Renal pelvis (tissue), 4 donors: Measurements from ENCODE around the gene TPST1. TPM values are rescaled to one million over a fixed set of nuclear protein-coding genes. Genes with fewer than 3 reads are reported as not detected.

Experiments
- DNase-seq: peaks from one replicate; pipeline ENCODE4 v3.0.0-alpha.2; 2013
- polyA plus RNA-seq, 3 donors: library from polyadenylated mRNA; unstranded; fragments of 120-200 nt; gene quantifications; one replicate each; pipeline ENCODE4 v1.2.1, GENCODE V29; 2013; ENCODE audit not compliant: insufficient read length in 3 of 3

The TPST1 gene
- polyA plus RNA-seq, 3 donors: 37.3 to 43.7 (median 40.3) TPM

- DNase-seq: no peak
These were observed 22.2 kb upstream of the TPST1 start for GRCh38 chr7:66182920-66183319.

- no peak for DNase-seq
These were observed 21.4 kb upstream of the TPST1 start for GRCh38 chr7:66183700-66184099.

GRCh38 chr7:66185680-66186187 lies 19.4 kb upstream of the TPST1 start:
- DNase-seq: no peak

GRCh38 chr7:66186991-66187390 lies 18.1 kb upstream of the TPST1 start:
- no peak for DNase-seq

- DNase-seq: no peak
These were observed 17.2 kb upstream of the TPST1 start for GRCh38 chr7:66187905-66188304.

- DNase-seq: no peak
These were observed 16.5 kb upstream of the TPST1 start for GRCh38 chr7:66188645-66189044.

- no peak for DNase-seq
These were observed 15.2 kb upstream of the TPST1 start for GRCh38 chr7:66189695-66190503.

GRCh38 chr7:66190504-66190857 lies 14.7 kb upstream of the TPST1 start:
- no peak for DNase-seq

- DNase-seq: no peak
These were observed 11.9 kb upstream of the TPST1 start for GRCh38 chr7:66193146-66193725.

- no peak for DNase-seq
These were observed 6.7 kb upstream of the TPST1 start for GRCh38 chr7:66198469-66198868.

GRCh38 chr7:66198956-66199355 lies 6.2 kb upstream of the TPST1 start:
- no peak for DNase-seq

- DNase-seq: no peak
These were observed 2.7 kb upstream of the TPST1 start for GRCh38 chr7:66202441-66202840.

GRCh38 chr7:66205741-66206090 lies 582 bp downstream of the TPST1 start:
- no peak for DNase-seq

- DNase-seq: no peak
These were observed 1.2 kb downstream of the TPST1 start for GRCh38 chr7:66206119-66206933.

GRCh38 chr7:66206934-66207240 lies 1.8 kb downstream of the TPST1 start:
- no peak for DNase-seq

GRCh38 chr7:66207540-66207939 lies 2.4 kb downstream of the TPST1 start:
- no peak for DNase-seq

GRCh38 chr7:66211429-66211828 lies 6.3 kb downstream of the TPST1 start:
- no peak for DNase-seq

- DNase-seq: no peak
These were observed 8.5 kb downstream of the TPST1 start for GRCh38 chr7:66213637-66214036.

- DNase-seq: no peak
These were observed 11.6 kb downstream of the TPST1 start for GRCh38 chr7:66216687-66217086.

GRCh38 chr7:66219805-66220204 lies 14.7 kb downstream of the TPST1 start:
- no peak for DNase-seq

GRCh38 chr7:66221442-66221841 lies 16.3 kb downstream of the TPST1 start:
- DNase-seq: no peak

- no peak for DNase-seq
These were observed 22.7 kb downstream of the TPST1 start for GRCh38 chr7:66227808-66228207.
